ENCODE data around the gene WFIKKN2. TPM values are rescaled to one million over a fixed set of nuclear protein-coding genes. Genes with fewer than 3 reads are reported as not detected.
"Not testable (repeated sequence)": the region's sequence is repeated elsewhere in the genome, so short reads cannot be mapped to it uniquely, and the experiment has no call there.

The WFIKKN2 gene
- total RNA-seq, 1 experiment from 2014 or later, result not detected

- TF ChIP-seq CTCF (IDR thresholded peaks at IDR 0.05; ENCODE audit: insufficient read depth in 1 of 2, low read depth in 1 of 2, low read length in 1 of 2, severe bottlenecking in 1 of 2, unreplicated experiment in 1 of 2), result no peak
- intact Hi-C loops (cut with micrococcal nuclease; ENCODE audit: unreplicated experiment), result no loop called here
- ChIA-PET CTCF (interaction anchor here (0.6 to 1.6 kb wide), 4 partner anchors 32 to 84 kb away, joined by 3 to 6 read pairs (median 4); no protein-coding TSS in a partner anchor), POLR2A (interaction anchor here (2.5 kb wide), 1 partner anchor 12 kb away, joined by 9 read pairs; no protein-coding TSS in a partner anchor)
- Mint-ChIP-seq H3K27ac (ENCODE audit: unreplicated experiment) (no peak overlapping the region), H3K4me3 (ENCODE audit: unreplicated experiment) (no peak overlapping the region), H3K9me3 (ENCODE audit: unreplicated experiment) (no peaks in the 10 kb centered on the region), H3K4me1 (ENCODE audit: low read depth, unreplicated experiment) (peaks cover 3% of the 10 kb centered on the region), H3K36me3 (ENCODE audit: insufficient read depth, unreplicated experiment) (peaks cover 3% of the 10 kb centered on the region), H3K27me3 (ENCODE audit: insufficient read depth, unreplicated experiment) (no peaks in the 10 kb centered on the region)
- no TSS peak for BruUV-seq (replicated peaks)
- H3K9me3 ChIP-seq, result no peaks in the 10 kb centered on the region
- peaks cover 8% of the 10 kb centered on the region for H3K4me1 ChIP-seq
- no peaks in the 10 kb centered on the region for H3K27me3 ChIP-seq (replicated peaks; ENCODE audit: control insufficient read depth, insufficient read depth, low read length)
- H3K4me3 ChIP-seq (ENCODE audit: low read depth, low read length), result no peak overlapping the region
- no peaks in the 10 kb centered on the region for H3K36me3 ChIP-seq (ENCODE audit: control insufficient read depth, insufficient read depth, low read length)
- DNase-seq, result no peak
These were observed 37.5 kb downstream of the WFIKKN2 start for GRCh38 chr17:50872710-50873424.

- Histone ChIP-seq H3K27me3 (replicated peaks; ENCODE audit: control insufficient read depth, insufficient read depth, low read length) (no peaks in the 10 kb centered on the region), H3K4me1 (no peaks in the 10 kb centered on the region), H3K9me3 (peaks cover 8% of the 10 kb centered on the region), H3K4me3 (ENCODE audit: low read depth, low read length) (no peak overlapping the region), H3K36me3 (ENCODE audit: control insufficient read depth, insufficient read depth, low read length) (no peaks in the 10 kb centered on the region)
- H3K36me3 Mint-ChIP-seq (ENCODE audit: insufficient read depth, unreplicated experiment), result no peaks in the 10 kb centered on the region
- TF ChIP-seq CTCF (IDR thresholded peaks at IDR 0.05; ENCODE audit: insufficient read depth in 1 of 2, low read depth in 1 of 2, low read length in 1 of 2, severe bottlenecking in 1 of 2, unreplicated experiment in 1 of 2), result no peak
- ChIA-PET CTCF (interaction anchor here (0.7 kb wide), 2 partner anchors 35 to 73 kb away, joined by 3 to 5 read pairs; no protein-coding TSS in a partner anchor), POLR2A (interaction anchor here (1.0 kb wide), 1 partner anchor 9 kb away, joined by 3 read pairs; the partner anchor contains the start of gene TOB1)
- H3K9me3 Mint-ChIP-seq (ENCODE audit: unreplicated experiment), result no peaks in the 10 kb centered on the region
- H3K27me3 Mint-ChIP-seq (ENCODE audit: insufficient read depth, unreplicated experiment), result no peaks in the 10 kb centered on the region
- no TSS peak for BruUV-seq (replicated peaks)
- H3K4me1 Mint-ChIP-seq (ENCODE audit: low read depth, unreplicated experiment), result no peaks in the 10 kb centered on the region
- H3K27ac Mint-ChIP-seq (ENCODE audit: unreplicated experiment), result no peak overlapping the region
- intact Hi-C loops (cut with micrococcal nuclease; ENCODE audit: unreplicated experiment), result no loop called here
- no peak overlapping the region for H3K4me3 Mint-ChIP-seq (ENCODE audit: unreplicated experiment)
- DNase-seq, result no peak
These were observed 39.7 kb downstream of the WFIKKN2 start for GRCh38 chr17:50875074-50875473.

GRCh38 chr17:50877042-50877441, 41.7 kb downstream of the WFIKKN2 start:
- DNase-seq; H3K27ac Mint-ChIP-seq (ENCODE audit: unreplicated experiment); H3K4me1 ChIP-seq; H3K4me1 Mint-ChIP-seq (ENCODE audit: low read depth, unreplicated experiment); H3K27me3 ChIP-seq (replicated peaks; ENCODE audit: control insufficient read depth, insufficient read depth, low read length); H3K9me3 Mint-ChIP-seq (ENCODE audit: unreplicated experiment); H3K4me3 Mint-ChIP-seq (ENCODE audit: unreplicated experiment); intact Hi-C loops (cut with micrococcal nuclease; ENCODE audit: unreplicated experiment); BruUV-seq (replicated peaks); H3K4me3 ChIP-seq (ENCODE audit: low read depth, low read length); H3K9me3 ChIP-seq; CTCF ChIA-PET; H3K36me3 Mint-ChIP-seq (ENCODE audit: insufficient read depth, unreplicated experiment); H3K36me3 ChIP-seq (ENCODE audit: control insufficient read depth, insufficient read depth, low read length); H3K27me3 Mint-ChIP-seq (ENCODE audit: insufficient read depth, unreplicated experiment): not testable (repeated sequence)
- POLR2A ChIA-PET, result interaction anchor here (1.2 kb wide), 1 partner anchor 10 kb away, joined by 4 read pairs; no protein-coding TSS in a partner anchor
